Fibroblast of lung (primary cell): ENCODE results near the gene PDE4DIP.
"Not testable (repeated sequence)": the region's sequence is repeated elsewhere in the genome, so short reads cannot be mapped to it uniquely, and the experiment has no call there.

Source experiments
- EZH2 ChIP-seq: IDR thresholded peaks from 2 replicates; pipeline ENCODE4 v1.5.1; 2012; ENCODE audit warnings: low read length, control low read depth, mild to moderate bottlenecking; ENCODE audit errors: missing control alignments
- TF ChIP-seq, protein P1 (sequence below), 2 donors: IDR thresholded peaks in 1 of 2; conservative IDR thresholded peaks in 1 of 2; 1 replicate in 1 of 2; 2 replicates in 1 of 2; pipeline ENCODE4 v1.5.1; 2011 to 2012; ENCODE audit warnings: low read length in 2 of 2, control low read depth in 1 of 2, inconsistent platforms in 1 of 2, low read depth in 1 of 2, mild to moderate bottlenecking in 1 of 2

DNA sequence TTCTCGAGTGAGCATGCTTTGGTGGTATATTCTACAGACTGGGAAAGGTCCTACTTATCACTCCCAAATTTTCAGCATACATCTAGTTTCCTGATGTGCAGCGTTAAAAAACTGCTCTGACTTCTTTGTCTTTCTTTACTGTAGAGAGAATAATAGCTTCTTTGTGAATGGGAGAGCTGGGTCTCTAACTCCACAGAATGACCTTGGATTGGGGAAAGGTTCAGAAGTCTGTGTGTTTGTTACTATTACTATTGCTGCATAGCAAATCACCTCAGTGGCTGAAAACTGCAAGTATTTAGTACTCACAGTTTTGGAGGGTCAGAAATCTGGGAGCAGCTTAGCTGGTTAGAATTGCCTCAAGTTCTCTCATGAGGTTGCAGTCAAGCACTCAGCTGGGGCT is 20.4 kb upstream of the PDE4DIP start:
- TF ChIP-seq EZH2, result not testable (repeated sequence)
- TF ChIP-seq, protein P1, sequence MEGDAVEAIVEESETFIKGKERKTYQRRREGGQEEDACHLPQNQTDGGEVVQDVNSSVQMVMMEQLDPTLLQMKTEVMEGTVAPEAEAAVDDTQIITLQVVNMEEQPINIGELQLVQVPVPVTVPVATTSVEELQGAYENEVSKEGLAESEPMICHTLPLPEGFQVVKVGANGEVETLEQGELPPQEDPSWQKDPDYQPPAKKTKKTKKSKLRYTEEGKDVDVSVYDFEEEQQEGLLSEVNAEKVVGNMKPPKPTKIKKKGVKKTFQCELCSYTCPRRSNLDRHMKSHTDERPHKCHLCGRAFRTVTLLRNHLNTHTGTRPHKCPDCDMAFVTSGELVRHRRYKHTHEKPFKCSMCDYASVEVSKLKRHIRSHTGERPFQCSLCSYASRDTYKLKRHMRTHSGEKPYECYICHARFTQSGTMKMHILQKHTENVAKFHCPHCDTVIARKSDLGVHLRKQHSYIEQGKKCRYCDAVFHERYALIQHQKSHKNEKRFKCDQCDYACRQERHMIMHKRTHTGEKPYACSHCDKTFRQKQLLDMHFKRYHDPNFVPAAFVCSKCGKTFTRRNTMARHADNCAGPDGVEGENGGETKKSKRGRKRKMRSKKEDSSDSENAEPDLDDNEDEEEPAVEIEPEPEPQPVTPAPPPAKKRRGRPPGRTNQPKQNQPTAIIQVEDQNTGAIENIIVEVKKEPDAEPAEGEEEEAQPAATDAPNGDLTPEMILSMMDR (conservative IDR thresholded peaks at IDR 0.05 in 1 of 2, IDR thresholded peaks at IDR 0.05 in 1 of 2; ENCODE audit: low read depth in 1 of 2, low read length in 2 of 2), result not testable (repeated sequence)
